HG03469 (cell line): ENCODE data around the gene ART3.
"Not testable (repeated sequence)": the region's sequence is repeated elsewhere in the genome, so short reads cannot be mapped to it uniquely, and the experiment has no call there.

ENCODE experiments used
- ATAC-seq: cut with Tn5 transposase; IDR thresholded peaks from one replicate; pipeline ENCODE4 v1.9.1; 2021; ENCODE audit warnings: mild to moderate bottlenecking, moderate library complexity, moderate number of reproducible peaks; ENCODE audit not compliant: unreplicated experiment

ART3 gene

GRCh38 chr4:76074468-76074867 lies at the start of gene ART3:
TSS of gene ART3 (plus strand) at chr4:76074709. CDS start at chr4:76075890, 1,181 bp downstream.
- ATAC-seq = no peak

- no peak for ATAC-seq
Observed at GRCh38 chr4:76028350-76028765, 46.2 kb upstream of the ART3 start.

- no peak for ATAC-seq
Observed at GRCh38 chr4:76029300-76029699, 45.2 kb upstream of the ART3 start.

- ATAC-seq = no peak
Observed at GRCh38 chr4:76035141-76035540, 39.4 kb upstream of the ART3 start.

GRCh38 chr4:76035799-76036380 lies 38.6 kb upstream of the ART3 start, which contains the start of gene CXCL11:
TSS of gene CXCL11 (minus strand) at chr4:76036070. CDS start at chr4:76035987, 83 bp downstream.
- no peak for ATAC-seq

- no peak for ATAC-seq
Observed at GRCh38 chr4:76036855-76037254, 37.7 kb upstream of the ART3 start.

- not testable (repeated sequence) for ATAC-seq
Observed at GRCh38 chr4:76042241-76042998, 32.1 kb upstream of the ART3 start.

- not testable (repeated sequence) for ATAC-seq
Observed at GRCh38 chr4:76043306-76043705, 31.2 kb upstream of the ART3 start.

GRCh38 chr4:76044686-76045085 lies 29.8 kb upstream of the ART3 start:
- not testable (repeated sequence) for ATAC-seq

- not testable (repeated sequence) for ATAC-seq
Observed at GRCh38 chr4:76049860-76050416, 24.6 kb upstream of the ART3 start.

GRCh38 chr4:76050560-76051050 lies 23.9 kb upstream of the ART3 start:
- ATAC-seq = not testable (repeated sequence)

- ATAC-seq = no peak
Observed at GRCh38 chr4:76053730-76054129, 20.8 kb upstream of the ART3 start.

- ATAC-seq = peak; percentile 93
Observed at GRCh38 chr4:76055016-76055415, 19.5 kb upstream of the ART3 start.

GRCh38 chr4:76055421-76055820 lies 19.1 kb upstream of the ART3 start:
- no peak for ATAC-seq

GRCh38 chr4:76058302-76058701 lies 16.2 kb upstream of the ART3 start:
- peak; percentile 34 for ATAC-seq

GRCh38 chr4:76058888-76059426 lies 15.6 kb upstream of the ART3 start:
- ATAC-seq = no peak

- no peak for ATAC-seq
Observed at GRCh38 chr4:76059750-76060149, 14.8 kb upstream of the ART3 start.

GRCh38 chr4:76060506-76060905 lies 14.0 kb upstream of the ART3 start:
- no peak for ATAC-seq

GRCh38 chr4:76061421-76061820 lies 13.1 kb upstream of the ART3 start:
- ATAC-seq = no peak

- ATAC-seq = peak; percentile 49
Observed at GRCh38 chr4:76061982-76062381, 12.5 kb upstream of the ART3 start.

- no peak for ATAC-seq
Observed at GRCh38 chr4:76066546-76066945, 8.0 kb upstream of the ART3 start.
